Lower lobe of right lung (tissue), 2 donors: Measurements from ENCODE around the gene ZCCHC14. TPM values are rescaled to one million over a fixed set of nuclear protein-coding genes. Genes with fewer than 3 reads are reported as not detected.

Experiments
- ATAC-seq, 2 donors: fragments of 200-7000 bp; cut with Tn5 transposase; one replicate each; pipeline ENCODE4 v1.9.1; 2020 to 2022; ENCODE audit warnings: mild to moderate bottlenecking in 2 of 2, moderate library complexity in 2 of 2
- DNase-seq: peaks from one replicate; pipeline ENCODE4 v3.0.0-alpha.2; 2020
- H3K27ac ChIP-seq: fragments of 200-600 bp; one replicate; pipeline ENCODE4 v1.8.0; 2022
- H3K27me3 ChIP-seq: fragments of 200-600 bp; one replicate; pipeline ENCODE4 v1.8.0; 2022; ENCODE audit warnings: low read depth
- H3K36me3 ChIP-seq: fragments of 200-600 bp; one replicate; pipeline ENCODE4 v1.8.0; 2022; ENCODE audit warnings: mild to moderate bottlenecking
- H3K4me1 ChIP-seq: fragments of 200-600 bp; one replicate; pipeline ENCODE4 v1.8.0; 2022
- H3K4me3 ChIP-seq: fragments of 200-600 bp; one replicate; pipeline ENCODE4 v1.8.0; 2022; ENCODE audit warnings: mild to moderate bottlenecking
- H3K9me3 ChIP-seq: fragments of 200-600 bp; one replicate; pipeline ENCODE4 v1.8.0; 2022
- CTCF ChIP-seq: fragments of 200-600 bp; IDR thresholded peaks from one replicate; pipeline ENCODE4 v1.8.0; 2022; ENCODE audit warnings: antibody characterized with exemption, mild to moderate bottlenecking
- intact Hi-C: fragments of 100-400 bp; cut with DNase I; formaldehyde crosslinking; loops from one replicate; pipeline ENCODE4 v1.11.0; 2022
- total RNA-seq: library from RNA; stranded (reverse); fragmentation: NEBNext Ultra II Directional; extraction: Animal tissue kit (Norgen Biotek cat#: 25700); gene quantifications from one replicate; pipeline ENCODE4 v1.2.1, GENCODE V29; 2021
- donor health status: DM: no; HTN: yes; CAD: no; lungs with severe emphysema.

The ZCCHC14 gene
- total RNA-seq, 1 donor from 2014 or later = 23.9 TPM

- no peaks in the 10 kb centered on the region for H3K27me3 ChIP-seq
- ATAC-seq = no peak
- intact Hi-C loops = no loop called here
- peaks cover 48% of the 10 kb centered on the region for H3K4me1 ChIP-seq
- no peak for TF ChIP-seq CTCF
- DNase-seq = no peak
- H3K36me3 ChIP-seq = peaks cover 51% of the 10 kb centered on the region
- H3K27ac ChIP-seq = peak overlapping the region; percentile 9
- no peak overlapping the region for H3K4me3 ChIP-seq
- H3K9me3 ChIP-seq = no peaks in the 10 kb centered on the region
Measured at GRCh38 chr16:87459027-87459426, 33.8 kb downstream of the ZCCHC14 start.

DNA sequence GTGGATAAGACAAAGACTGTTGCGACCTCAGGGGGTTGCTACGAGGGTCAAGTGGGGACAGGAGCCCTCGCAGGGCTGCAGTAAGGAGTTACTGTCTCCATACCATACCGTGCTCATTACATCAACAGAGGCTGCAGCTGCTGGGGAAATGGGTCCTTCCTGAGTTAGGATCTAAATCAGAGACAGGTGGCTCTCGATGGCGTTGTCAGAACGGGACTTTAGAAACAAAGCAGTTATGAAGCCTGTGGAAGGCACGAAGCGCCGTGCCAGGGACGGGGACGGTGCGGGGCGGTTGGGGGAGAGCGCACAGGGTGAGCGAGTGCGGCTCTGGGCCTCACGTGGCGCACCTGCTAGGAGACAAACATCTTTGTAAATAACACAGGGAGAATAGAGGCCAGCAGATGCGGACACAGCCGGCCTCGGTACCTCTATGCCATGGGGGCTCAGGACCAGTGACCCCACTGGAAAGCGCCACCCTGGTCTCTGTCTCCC, 34.4 kb downstream of the ZCCHC14 start:
- ATAC-seq = no peak
- intact Hi-C loops = no loop called here

DNA sequence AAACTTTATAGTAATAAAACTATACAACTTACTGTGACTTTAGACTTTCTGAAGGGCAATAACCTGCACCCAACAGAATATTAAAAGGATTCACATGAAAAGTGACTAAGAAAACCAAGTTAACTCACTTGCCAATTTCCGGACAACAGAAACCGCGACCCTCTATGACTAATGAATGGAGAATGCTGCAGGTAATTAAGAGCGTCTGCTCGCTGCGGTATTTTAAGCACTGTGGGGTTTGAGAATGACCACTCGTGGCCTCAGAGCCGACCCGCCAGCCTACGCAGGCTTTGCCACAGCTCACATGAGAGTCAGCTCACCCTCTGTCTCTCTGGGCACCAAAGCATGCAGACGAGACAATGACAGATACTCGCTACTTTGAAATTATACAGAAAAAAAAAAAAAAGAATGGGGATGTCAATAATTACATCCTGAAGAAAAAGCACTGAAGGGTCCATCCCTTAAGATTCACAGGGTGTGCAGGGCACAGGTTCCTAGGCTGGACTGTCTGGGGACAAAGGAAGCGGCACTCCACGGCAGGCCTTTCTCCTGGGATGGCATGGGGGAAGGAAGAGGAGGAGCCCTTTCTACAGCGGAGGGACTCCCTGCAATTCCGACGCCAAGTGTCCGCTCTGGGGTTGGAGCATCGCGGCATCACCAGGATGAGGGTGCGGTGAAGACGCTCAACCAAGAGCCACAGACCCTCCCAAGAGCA, 35.0 kb downstream of the ZCCHC14 start:
- intact Hi-C loops = no loop called here
- H3K27ac ChIP-seq = peak overlapping the region; percentile 42
- peaks cover 36% of the 10 kb centered on the region for H3K4me1 ChIP-seq
- no peaks in the 10 kb centered on the region for H3K27me3 ChIP-seq
- H3K4me3 ChIP-seq = no peak overlapping the region
- DNase-seq (no peak), ATAC-seq (no peak)
- no peaks in the 10 kb centered on the region for H3K9me3 ChIP-seq
- H3K36me3 ChIP-seq = peaks cover 59% of the 10 kb centered on the region
- no peak for TF ChIP-seq CTCF

More for the DNA sequence above, 34.4 kb downstream of the ZCCHC14 start:
- H3K27me3 ChIP-seq = no peaks in the 10 kb centered on the region
- H3K36me3 ChIP-seq = peaks cover 53% of the 10 kb centered on the region
- peaks cover 43% of the 10 kb centered on the region for H3K4me1 ChIP-seq
- DNase-seq = no peak
- no peak for TF ChIP-seq CTCF
- no peaks in the 10 kb centered on the region for H3K9me3 ChIP-seq
- H3K4me3 ChIP-seq = no peak overlapping the region
- peak overlapping the region; percentile 9 for H3K27ac ChIP-seq

GRCh38 chr16:87457061-87457611, 35.7 kb downstream of the ZCCHC14 start:
- no peak for ATAC-seq
- H3K27me3 ChIP-seq = no peaks in the 10 kb centered on the region
- H3K27ac ChIP-seq = no peak overlapping the region
- H3K9me3 ChIP-seq = no peaks in the 10 kb centered on the region
- TF ChIP-seq CTCF = no peak
- peaks cover 66% of the 10 kb centered on the region for H3K36me3 ChIP-seq
- intact Hi-C loops = no loop called here
- DNase-seq = no peak
- H3K4me3 ChIP-seq = no peak overlapping the region
- peaks cover 30% of the 10 kb centered on the region for H3K4me1 ChIP-seq

GRCh38 chr16:87454391-87454790, 38.4 kb downstream of the ZCCHC14 start:
- peaks cover 65% of the 10 kb centered on the region for H3K36me3 ChIP-seq
- H3K4me3 ChIP-seq = no peak overlapping the region
- no peak overlapping the region for H3K27ac ChIP-seq
- intact Hi-C loops = no loop called here
- H3K27me3 ChIP-seq = no peaks in the 10 kb centered on the region
- ATAC-seq = no peak
- H3K4me1 ChIP-seq = peaks cover 16% of the 10 kb centered on the region
- no peak for DNase-seq
- H3K9me3 ChIP-seq = no peaks in the 10 kb centered on the region
- TF ChIP-seq CTCF = no peak
